OCI-LY1 (cell line): ENCODE results near the gene SORBS2.

ENCODE experiments used
- H2AFZ ChIP-seq: fragments of 200-600 bp; sonication (generic), shearing (Covaris generic); 2 replicates; pipeline ENCODE4 v1.6.0; 2014; ENCODE audit warnings: antibody characterized with exemption, mild to moderate bottlenecking, low read length
- H3F3A ChIP-seq: fragments of 200-600 bp; sonication (generic), shearing (Covaris generic); 2 replicates; pipeline ENCODE4 v1.6.0; 2014; ENCODE audit warnings: mild to moderate bottlenecking, antibody characterized with exemption, low read length, moderate library complexity; ENCODE audit not compliant: insufficient read depth
- H3K27ac ChIP-seq: fragments of 200-600 bp; sonication (generic); 2 replicates; pipeline ENCODE4 v1.5.1; 2014; ENCODE audit warnings: low read length, mixed run types, mild to moderate bottlenecking, low read depth; ENCODE audit not compliant: poor library complexity, severe bottlenecking
- H3K27me3 ChIP-seq: fragments of 200-600 bp; sonication (generic); 2 replicates; pipeline ENCODE4 v1.6.0; 2014; ENCODE audit warnings: antibody characterized with exemption, mild to moderate bottlenecking, low read length, moderate library complexity; ENCODE audit not compliant: insufficient read depth
- H3K36me3 ChIP-seq: fragments of 200-600 bp; sonication (generic); 2 replicates; pipeline ENCODE4 v1.6.1; 2014; ENCODE audit warnings: mild to moderate bottlenecking, antibody characterized with exemption, low read length, moderate library complexity, mixed read lengths; ENCODE audit not compliant: insufficient read depth
- H3K4me1 ChIP-seq: fragments of 200-600 bp; sonication (generic); 2 replicates; pipeline ENCODE4 v1.5.1; 2014; ENCODE audit warnings: mild to moderate bottlenecking, low read length, moderate library complexity; ENCODE audit not compliant: insufficient read depth, severe bottlenecking
- H3K4me2 ChIP-seq: fragments of 200-600 bp; sonication (generic), shearing (Covaris generic); 2 replicates; pipeline ENCODE4 v1.6.1; 2014; ENCODE audit warnings: low read length
- H3K4me3 ChIP-seq: fragments of 200-600 bp; sonication (generic); 2 replicates; pipeline ENCODE4 v1.5.1; 2014; ENCODE audit warnings: low read length, low read depth, mild to moderate bottlenecking, mixed read lengths; ENCODE audit not compliant: poor library complexity, severe bottlenecking
- H3K79me2 ChIP-seq: fragments of 200-600 bp; shearing (Covaris generic); 2 replicates; pipeline ENCODE4 v1.6.1; 2016; ENCODE audit warnings: mixed run types, low read length, mixed read lengths; ENCODE audit not compliant: insufficient read depth
- H3K9ac ChIP-seq: fragments of 200-600 bp; sonication (generic), shearing (Covaris generic); 2 replicates; pipeline ENCODE4 v1.6.1; 2014; ENCODE audit warnings: mild to moderate bottlenecking, low read length, mixed read lengths
- H3K9me2 ChIP-seq: fragments of 200-600 bp; sonication (generic), shearing (Covaris generic); 2 replicates; pipeline ENCODE4 v1.6.1; 2014; ENCODE audit warnings: low read depth, mild to moderate bottlenecking, low read length, mixed read lengths
- H3K9me3 ChIP-seq: fragments of 200-600 bp; shearing (Covaris generic); 2 replicates; pipeline ENCODE4 v1.6.1; 2014; ENCODE audit warnings: low read length, mixed read lengths
- H4K20me1 ChIP-seq: fragments of 200-600 bp; sonication (generic), shearing (Covaris generic); 2 replicates; pipeline ENCODE4 v1.6.0; 2016; ENCODE audit warnings: mild to moderate bottlenecking, low read length; ENCODE audit not compliant: insufficient read depth
- CTCF ChIP-seq: fragments of 200-600 bp; sonication (generic), shearing (Covaris generic); IDR thresholded peaks from 2 replicates; pipeline ENCODE4 v1.5.1; 2017; ENCODE audit warnings: mild to moderate bottlenecking, antibody characterized with exemption, low read length, moderate library complexity, mixed read lengths
- EZH2 ChIP-seq: fragments of 200-600 bp; sonication (generic), shearing (Covaris generic); IDR thresholded peaks from 2 replicates; pipeline ENCODE4 v1.8.0; 2017; ENCODE audit warnings: borderline replicate concordance, mixed run types, mild to moderate bottlenecking, antibody characterized with exemption, low read length, moderate library complexity, mixed read lengths

SORBS2 gene

GRCh38 chr4:185749858-185750257, 62.1 kb downstream of the SORBS2 start:
- Histone ChIP-seq H4K20me1 (no peaks in the 10 kb centered on the region), H3K9me2 (no peaks in the 10 kb centered on the region), H3K4me1 (peaks cover 19% of the 10 kb centered on the region), H3K4me2 (no peak overlapping the region), H3K9ac (no peak overlapping the region), H2AFZ (no peak overlapping the region), H3K9me3 (no peaks in the 10 kb centered on the region), H3K79me2 (no peaks in the 10 kb centered on the region), H3F3A (no peaks in the 10 kb centered on the region), H3K36me3 (peaks cover 17% of the 10 kb centered on the region), H3K27me3 (no peaks in the 10 kb centered on the region), H3K27ac (no peak overlapping the region), H3K4me3 (no peak overlapping the region)
- TF ChIP-seq EZH2 (no peak), CTCF (no peak)

GRCh38 chr4:185748901-185749390, 63.0 kb downstream of the SORBS2 start:
- H3K36me3 ChIP-seq: peaks cover 15% of the 10 kb centered on the region
- no peak overlapping the region for H3K4me3 ChIP-seq
- no peaks in the 10 kb centered on the region for H3K79me2 ChIP-seq
- peaks cover 21% of the 10 kb centered on the region for H3K4me1 ChIP-seq
- TF ChIP-seq EZH2: no peak
- no peak for TF ChIP-seq CTCF
- H3K9me3 ChIP-seq: no peaks in the 10 kb centered on the region
- no peak overlapping the region for H3K9ac ChIP-seq
- H2AFZ ChIP-seq: no peak overlapping the region
- no peaks in the 10 kb centered on the region for H3K9me2 ChIP-seq
- H3K4me2 ChIP-seq: no peak overlapping the region
- no peaks in the 10 kb centered on the region for H3F3A ChIP-seq
- no peaks in the 10 kb centered on the region for H3K27me3 ChIP-seq
- H4K20me1 ChIP-seq: no peaks in the 10 kb centered on the region
- no peak overlapping the region for H3K27ac ChIP-seq

- Histone ChIP-seq H3K79me2 (no peaks in the 10 kb centered on the region), H3K9me2 (no peaks in the 10 kb centered on the region), H3K27ac (no peak overlapping the region), H3F3A (no peaks in the 10 kb centered on the region), H3K9ac (no peak overlapping the region), H2AFZ (no peak overlapping the region), H3K4me1 (peaks cover 20% of the 10 kb centered on the region), H3K36me3 (peaks cover 17% of the 10 kb centered on the region), H3K27me3 (no peaks in the 10 kb centered on the region), H3K4me3 (no peak overlapping the region), H3K4me2 (no peak overlapping the region), H3K9me3 (no peaks in the 10 kb centered on the region), H4K20me1 (no peaks in the 10 kb centered on the region)
- TF ChIP-seq EZH2 (no peak), CTCF (no peak)
Measured at GRCh38 chr4:185745891-185746290, 66.1 kb downstream of the SORBS2 start.
